GM12878 (cell line): ENCODE measurements around the gene PHC3. TPM values are rescaled to one million over a fixed set of nuclear protein-coding genes. Genes with fewer than 3 reads are reported as not detected.

Experiments
- ATAC-seq: fragments of 200-7000 bp; cut with Tn5 transposase; 3 replicates; pipeline ENCODE4 v1.9.1; 2020; ENCODE audit warnings: mild to moderate bottlenecking, moderate library complexity
- BruUV-seq: library from RNA; stranded (reverse); fragments of 400-500 nt; replicated peaks from 2 replicates; lab custom pipeline; 2021; lab: Mats Ljungman, UMichigan
- CTCF ChIA-PET: fragments of 300-600 bp; sonication (Branson Sonifier 250); formaldehyde crosslinking; extraction: SDS; loops from one replicate; lab custom pipeline; 2021; ENCODE audit warnings: inconsistent platforms; lab: Yijun Ruan, JAX
- POLR2A ChIA-PET: fragments of 350-600 bp; formaldehyde crosslinking; extraction: SDS; loops from one replicate; lab custom pipeline; 2021; ENCODE audit warnings: inconsistent platforms; lab: Charles Lee
- RAD21 ChIA-PET: fragments of 300-600 bp; sonication (Branson Sonifier 250); formaldehyde crosslinking; loops from one replicate; lab custom pipeline; 2023; ENCODE audit warnings: antibody characterized with exemption; ENCODE audit not compliant: unreplicated experiment; lab: Charles Lee
- SMC1A ChIA-PET: fragments of 300-600 bp; sonication (Branson Sonifier 250); formaldehyde crosslinking; loops from one replicate; lab custom pipeline; 2023; ENCODE audit not compliant: unreplicated experiment, uncharacterized antibody; lab: Charles Lee
- DNase-seq: peaks from one replicate; pipeline ENCODE4 v3.0.0-alpha.2; 2011; ENCODE audit warnings: low read depth, low spot score
- FAIRE-seq: peaks from 3 replicates; lab custom pipeline; 2011; peaks lifted over from hg19 to GRCh38; lab: Jason Lieb, UNC
- H2AFZ ChIP-seq: 2 replicates; pipeline ENCODE4 v1.6.0; 2011; ENCODE audit warnings: low read depth, low read length, control low read depth; ENCODE audit not compliant: control insufficient read depth
- H3K27ac ChIP-seq: 2 replicates; pipeline ENCODE4 v1.5.1; 2011; ENCODE audit warnings: control low read depth; ENCODE audit not compliant: control insufficient read depth, insufficient read depth
- H3K27me3 ChIP-seq, 2 experiments: replicated peaks in 1 of 2; 2 replicates each; pipeline versions ENCODE4 v1.6.0 to v1.6.1; 2011; ENCODE audit warnings: low read length in 1 of 2; ENCODE audit not compliant: control insufficient read depth in 2 of 2, insufficient read depth in 2 of 2
- H3K36me3 ChIP-seq, 2 experiments: 2 replicates each; pipeline ENCODE4 v1.5.1; 2011; ENCODE audit warnings: low read length in 1 of 2; ENCODE audit not compliant: control insufficient read depth in 2 of 2, insufficient read depth in 2 of 2
- H3K4me1 ChIP-seq: 2 replicates; pipeline ENCODE4 v1.6.1; 2011; ENCODE audit warnings: mild to moderate bottlenecking, low read length, moderate library complexity, mixed read lengths; ENCODE audit not compliant: control insufficient read depth, insufficient read depth
- H3K4me2 ChIP-seq: 2 replicates; pipeline ENCODE4 v1.6.0; 2011; ENCODE audit warnings: control low read depth; ENCODE audit not compliant: control insufficient read depth, insufficient read depth
- H3K4me3 ChIP-seq: fragments of 200-600 bp; sonication (generic); 2 replicates; pipeline ENCODE4 v1.5.1; 2016
- H3K79me2 ChIP-seq: 2 replicates; pipeline ENCODE4 v1.6.0; 2011; ENCODE audit warnings: low read length; ENCODE audit not compliant: control insufficient read depth, insufficient read depth
- H3K9ac ChIP-seq: 2 replicates; pipeline ENCODE4 v1.8.0; 2011; ENCODE audit warnings: low read length, control low read depth, mixed read lengths; ENCODE audit not compliant: control insufficient read depth, insufficient read depth
- H3K9me3 ChIP-seq: replicated peaks from 3 replicates; pipeline ENCODE4 v1.5.1; 2011; ENCODE audit warnings: mild to moderate bottlenecking, low read length; ENCODE audit not compliant: control insufficient read depth, insufficient read depth
- H4K20me1 ChIP-seq: 2 replicates; pipeline ENCODE4 v1.6.0; 2011; ENCODE audit not compliant: control insufficient read depth, insufficient read depth
- ETV6 ChIP-seq, 2 experiments: fragments of 450-650 bp in 1 of 2; IDR thresholded peaks in 1 of 2; conservative IDR thresholded peaks in 1 of 2; 2 replicates each; pipeline ENCODE4 v1.6.1; 2014; ENCODE audit warnings: antibody characterized with exemption in 1 of 2, borderline replicate concordance in 1 of 2, low read depth in 1 of 2, mild to moderate bottlenecking in 1 of 2, moderate library complexity in 1 of 2
- GABPA ChIP-seq: IDR thresholded peaks from 2 replicates; pipeline ENCODE4 v1.6.1; 2014; ENCODE audit warnings: antibody characterized with exemption, low read depth, mild to moderate bottlenecking, inconsistent platforms
- IKZF2 ChIP-seq, 2 experiments: fragments of 450-650 bp; IDR thresholded peaks; 2 replicates each; pipeline ENCODE4 v1.6.1; 2017; ENCODE audit warnings: mild to moderate bottlenecking in 2 of 2, moderate library complexity in 2 of 2
- NFYB ChIP-seq: IDR thresholded peaks from 2 replicates; pipeline ENCODE4 v1.6.1; 2011; ENCODE audit warnings: low read depth, mild to moderate bottlenecking, low read length, improper control_type of control experiment, moderate library complexity; ENCODE audit not compliant: insufficient read depth
- ZNF384 ChIP-seq: IDR thresholded peaks from 2 replicates; pipeline ENCODE4 v1.6.1; 2012; ENCODE audit warnings: low read depth, mild to moderate bottlenecking, low read length, improper control_type of control experiment, borderline replicate concordance
- WGBS: methylation state at CpG from one replicate; pipeline ENCODE4 v1.1.6; 2016; ENCODE audit warnings: low lambda C conversion rate; ENCODE audit not compliant: insufficient replicate concordance, insufficient coverage; ENCODE audit errors: missing lambda C conversion rate; 5-methylcytosine and 5-hydroxymethylcytosine counted together
- in situ Hi-C: fragments of 300-500 bp; cut with MboI; formaldehyde crosslinking; loops from 9 replicates; pipeline ENCODE4 v1.14.3; 2018; ENCODE audit warnings: mixed read lengths
- intact Hi-C: fragments of 100-400 bp; cut with micrococcal nuclease; formaldehyde crosslinking; loops from one replicate; pipeline ENCODE4 v1.14.2; 2022; ENCODE audit not compliant: unreplicated experiment
- polyA plus RNA-seq, 11 experiments: library from polyadenylated mRNA; depleted of rRNA in 4 of 11; unstranded in 6 of 11; stranded (reverse) in 5 of 11; fragments of >200 nt; fragmentation: Nextera tagmentation in 4 of 11; fragmentation: Illumina TruSeq in 1 of 11; extraction: Ambion mirVana in 4 of 11; extraction: Trizol in 1 of 11; gene quantifications; 1 replicate in 1 of 11; 2 replicates in 10 of 11; pipeline versions ENCODE4 v1.2.1 to v1.2.3, GENCODE V29; 2011 to 2016; ENCODE audit warnings: inconsistent platforms in 2 of 11, missing spikeins in 2 of 11, low read depth in 1 of 11
- total RNA-seq, 4 experiments: library from RNA; depleted of rRNA in 3 of 4; stranded (reverse); fragments of >200 nt in 3 of 4; fragmentation: Illumina TruSeq in 1 of 4; extraction: Trizol in 1 of 4; gene quantifications; 2 replicates each; pipeline versions ENCODE4 v1.2.1 to v1.2.3, GENCODE V29; 2013 to 2021
- TF ChIP-seq, protein P1 (sequence below): fragments of 450-650 bp; IDR thresholded peaks from 2 replicates; pipeline ENCODE4 v1.6.1; 2017; ENCODE audit warnings: low read depth, mild to moderate bottlenecking, moderate library complexity
- TF ChIP-seq, protein P2 (sequence below): fragments of 450-650 bp; IDR thresholded peaks from 2 replicates; pipeline ENCODE4 v1.6.1; 2016; ENCODE audit warnings: mild to moderate bottlenecking

Gene PHC3
- total and polyA plus RNA-seq, 10 of the 15 experiments (the other 5 are each of a cell fraction or from before 2014, with no cell fraction given), result 3.3 to 62.3 (median 22.1) TPM

DNA sequence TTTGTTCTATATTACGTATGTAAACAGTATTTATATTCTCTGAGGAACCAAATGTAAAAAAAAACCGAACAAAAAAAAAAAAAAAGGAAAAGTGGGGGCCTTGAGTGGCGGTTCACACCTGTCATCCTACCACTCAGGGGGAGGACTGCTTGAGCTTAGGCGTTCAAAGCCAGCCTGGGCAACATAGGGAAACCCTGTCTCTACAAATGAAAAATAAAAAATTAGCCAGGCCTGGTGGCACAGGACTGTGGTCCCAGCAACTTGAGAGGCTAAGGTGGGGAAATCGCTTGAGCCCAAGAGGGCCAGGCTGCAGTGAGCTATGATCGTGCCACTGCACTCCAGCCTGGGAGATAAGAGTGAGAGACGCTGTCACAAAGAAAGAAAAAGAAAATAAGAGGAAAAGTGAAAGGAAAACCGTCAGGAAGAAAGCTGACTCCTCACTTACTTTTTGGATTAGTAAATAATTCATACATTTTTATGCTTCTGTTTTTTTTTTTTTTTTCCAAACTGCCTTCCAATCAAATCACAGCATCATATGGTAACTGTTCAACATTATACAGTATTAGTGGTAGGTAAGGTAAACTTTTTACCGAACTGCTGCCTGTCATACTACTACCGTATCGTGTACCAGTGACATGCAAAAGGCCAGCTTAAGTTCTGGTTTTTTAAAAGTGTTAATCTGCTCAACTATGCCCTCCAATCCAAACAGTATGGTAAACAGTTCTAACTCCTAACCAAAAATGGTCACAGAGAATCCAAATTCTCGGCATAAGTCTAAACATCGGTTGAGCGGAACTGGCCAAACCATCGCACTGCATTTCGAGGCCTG, 1.2 kb downstream of the PHC3 start:
- Histone ChIP-seq H3K79me2 (peaks cover 53% of the 10 kb centered on the region), H3K4me3 (peak overlapping the region; percentile 89), H3K4me1 (peaks cover 3% of the 10 kb centered on the region)
- no TSS peak for BruUV-seq
- in situ Hi-C loops, result no loop called here
- peak; percentile 56 for FAIRE-seq
- WGBS, result 1% methylated on average over 16 of the region's 16 CpGs
- SMC1A ChIA-PET, result interaction anchor here (0.6 to 2.7 kb wide), 17 partner anchors 9 to 394 kb away, joined by 3 to 19 read pairs (median 4); partner anchors contain the start of gene PRKCI
- TF ChIP-seq ZNF384, result peak; percentile 71; the same call in 1 of the 2 replicates
- TF ChIP-seq ETV6 (conservative IDR thresholded peaks at IDR 0.05 in 1 of 2, IDR thresholded peaks at IDR 0.05 in 1 of 2; ENCODE audit: borderline replicate concordance in 1 of 2, low read depth in 1 of 2), result no peak
- TF ChIP-seq, protein P1, sequence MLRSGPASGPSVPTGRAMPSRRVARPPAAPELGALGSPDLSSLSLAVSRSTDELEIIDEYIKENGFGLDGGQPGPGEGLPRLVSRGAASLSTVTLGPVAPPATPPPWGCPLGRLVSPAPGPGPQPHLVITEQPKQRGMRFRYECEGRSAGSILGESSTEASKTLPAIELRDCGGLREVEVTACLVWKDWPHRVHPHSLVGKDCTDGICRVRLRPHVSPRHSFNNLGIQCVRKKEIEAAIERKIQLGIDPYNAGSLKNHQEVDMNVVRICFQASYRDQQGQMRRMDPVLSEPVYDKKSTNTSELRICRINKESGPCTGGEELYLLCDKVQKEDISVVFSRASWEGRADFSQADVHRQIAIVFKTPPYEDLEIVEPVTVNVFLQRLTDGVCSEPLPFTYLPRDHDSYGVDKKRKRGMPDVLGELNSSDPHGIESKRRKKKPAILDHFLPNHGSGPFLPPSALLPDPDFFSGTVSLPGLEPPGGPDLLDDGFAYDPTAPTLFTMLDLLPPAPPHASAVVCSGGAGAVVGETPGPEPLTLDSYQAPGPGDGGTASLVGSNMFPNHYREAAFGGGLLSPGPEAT, result 0 out of 2 replicates have a peak, but pooled peaks have one; percentile 23
- TF ChIP-seq IKZF2 (IDR thresholded peaks at IDR 0.05), result peak in 1 of 2 experiments; percentile 9; a peak in 1 of 4 replicates
- no peak for TF ChIP-seq GABPA
- peak; percentile 91 for TF ChIP-seq NFYB
- TF ChIP-seq, protein P2, sequence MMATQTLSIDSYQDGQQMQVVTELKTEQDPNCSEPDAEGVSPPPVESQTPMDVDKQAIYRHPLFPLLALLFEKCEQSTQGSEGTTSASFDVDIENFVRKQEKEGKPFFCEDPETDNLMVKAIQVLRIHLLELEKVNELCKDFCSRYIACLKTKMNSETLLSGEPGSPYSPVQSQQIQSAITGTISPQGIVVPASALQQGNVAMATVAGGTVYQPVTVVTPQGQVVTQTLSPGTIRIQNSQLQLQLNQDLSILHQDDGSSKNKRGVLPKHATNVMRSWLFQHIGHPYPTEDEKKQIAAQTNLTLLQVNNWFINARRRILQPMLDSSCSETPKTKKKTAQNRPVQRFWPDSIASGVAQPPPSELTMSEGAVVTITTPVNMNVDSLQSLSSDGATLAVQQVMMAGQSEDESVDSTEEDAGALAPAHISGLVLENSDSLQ, result peak; percentile 68
- TF ChIP-seq, all 136 proteins: peak for 5
- ChIA-PET CTCF (interaction anchor here (0.6 to 1.0 kb wide), 6 partner anchors 14 to 177 kb away, joined by 3 to 4 read pairs (median 3); no protein-coding TSS in a partner anchor), RAD21 (interaction anchor here (0.7 to 2.9 kb wide), 9 partner anchors 9 to 181 kb away, joined by 3 to 11 read pairs (median 4); partner anchors contain the start of gene SKIL), POLR2A (interaction anchor here (0.7 to 1.3 kb wide), 6 partner anchors 9 to 1975 kb away, joined by 3 to 7 read pairs (median 3); no protein-coding TSS in a partner anchor)
- H3K9ac ChIP-seq, result peak overlapping the region; percentile 98
- no peaks in the 10 kb centered on the region for H3K27me3 ChIP-seq
- DNase-seq (no peak), ATAC-seq (peak; percentile 54)
- peak overlapping the region; percentile 35 for H2AFZ ChIP-seq
- no peaks in the 10 kb centered on the region for H3K9me3 ChIP-seq
- H3K4me2 ChIP-seq, result peak overlapping the region; percentile 88
- H4K20me1 ChIP-seq, result no peaks in the 10 kb centered on the region
- intact Hi-C loops, result loop anchor here (5.0 kb wide), 4 partner anchors 53 to 418 kb away; partner anchors contain the start of gene SKIL
- H3K27ac ChIP-seq, result peak overlapping the region; percentile 98
- peaks cover 0 to 22% of the 10 kb centered on the region in 2 experiments; a peak in 3 of 4 replicates for H3K36me3 ChIP-seq
